ENCODE results near the gene OR2S2.

Gene OR2S2

GRCh38 chr9:35948901-35949318 is 9.0 kb downstream of the OR2S2 start:
- no peak for DNase-seq (ENCODE audit: low read depth)

GRCh38 chr9:35948451-35948850 is 9.5 kb downstream of the OR2S2 start:
- no peak for TF ChIP-seq CTCF (IDR thresholded peaks at IDR 0.05; ENCODE audit: low read depth, low read length, missing control alignments)
- no peak for DNase-seq (ENCODE audit: low read depth)
- H3K4me3 ChIP-seq (ENCODE audit: low read depth, low read length) = no peak overlapping the region

More at GRCh38 chr9:35948901-35949318, 9.0 kb downstream of the OR2S2 start:
- no peak for TF ChIP-seq CTCF (IDR thresholded peaks at IDR 0.05; ENCODE audit: low read depth, low read length, missing control alignments)
- no peak overlapping the region for H3K4me3 ChIP-seq (ENCODE audit: low read depth, low read length)

GRCh38 chr9:35945341-35946018 is 12.5 kb downstream of the OR2S2 start:
- no peak overlapping the region for H3K4me3 ChIP-seq (ENCODE audit: low read depth, low read length)
- peak; percentile 15 for DNase-seq (ENCODE audit: low read depth)
- peak; percentile 86 for TF ChIP-seq CTCF (IDR thresholded peaks at IDR 0.05; ENCODE audit: low read depth, low read length, missing control alignments)

GRCh38 chr9:35944841-35945240 is 13.1 kb downstream of the OR2S2 start:
- TF ChIP-seq CTCF (IDR thresholded peaks at IDR 0.05; ENCODE audit: low read depth, low read length, missing control alignments) = no peak
- H3K4me3 ChIP-seq (ENCODE audit: low read depth, low read length) = no peak overlapping the region
- no peak for DNase-seq (ENCODE audit: low read depth)

- TF ChIP-seq CTCF (IDR thresholded peaks at IDR 0.05; ENCODE audit: low read depth, low read length, missing control alignments) = no peak
- H3K4me3 ChIP-seq (ENCODE audit: low read depth, low read length) = no peak overlapping the region
- DNase-seq (ENCODE audit: low read depth) = no peak
Observed at GRCh38 chr9:35944173-35944572, 13.8 kb downstream of the OR2S2 start.

GRCh38 chr9:35942286-35942685 is 15.7 kb downstream of the OR2S2 start:
- no peak for TF ChIP-seq CTCF (IDR thresholded peaks at IDR 0.05; ENCODE audit: low read depth, low read length, missing control alignments)
- no peak for DNase-seq (ENCODE audit: low read depth)
- H3K4me3 ChIP-seq (ENCODE audit: low read depth, low read length) = no peak overlapping the region
